Measurements from ENCODE around the gene EFCAB12. TPM values are rescaled to one million over a fixed set of nuclear protein-coding genes. Genes with fewer than 3 reads are reported as not detected.
"Not testable (repeated sequence)": the region's sequence is repeated elsewhere in the genome, so short reads cannot be mapped to it uniquely, and the experiment has no call there.

EFCAB12 gene
- total and polyA plus RNA-seq, 2 of the 8 experiments (the other 6 are each of a cell fraction or from before 2014, with no cell fraction given) = 0.60 to 0.99 TPM

- H3K4me3 ChIP-seq (ENCODE audit: extremely low read depth in 1 of 4, insufficient read depth in 2 of 4, low read depth in 3 of 4, low read length in 4 of 4); H3K27ac ChIP-seq (ENCODE audit: low read depth, low read length); H4K5ac ChIP-seq (ENCODE audit: insufficient read length, low read depth, low read length); H3K14ac ChIP-seq (ENCODE audit: insufficient read length); H3K9me3 ChIP-seq (ENCODE audit: insufficient read depth in 2 of 2, low read depth in 1 of 2, low read length in 1 of 2); H3K23ac ChIP-seq (ENCODE audit: insufficient read length); H3K56ac ChIP-seq (replicated peaks; ENCODE audit: insufficient read length, low read depth, low read length); H3K9ac ChIP-seq (replicated peaks in 1 of 4; ENCODE audit: extremely low read depth in 1 of 4, low read depth in 3 of 4, low read length in 3 of 4); POLR2A ChIA-PET (ENCODE audit: partially characterized antibody); H3K79me1 ChIP-seq (ENCODE audit: low read depth, low read length); H2BK15ac ChIP-seq (ENCODE audit: low read length); H2AK5ac ChIP-seq (ENCODE audit: low read depth, low read length); DNase-seq (ENCODE audit: low read depth in 1 of 2, low spot score in 2 of 2); H3K23me2 ChIP-seq (ENCODE audit: low read depth, low read length); H3K4me1 ChIP-seq (replicated peaks in 1 of 4; ENCODE audit: control insufficient read depth in 3 of 4, insufficient read depth in 4 of 4, low read length in 3 of 4); H3K4me2 ChIP-seq (ENCODE audit: insufficient read depth in 1 of 2, low read depth in 2 of 2, low read length in 2 of 2); H4K91ac ChIP-seq (replicated peaks; ENCODE audit: insufficient read length, low read length); H3K4ac ChIP-seq (replicated peaks; ENCODE audit: insufficient read length, low read depth, low read length); H4K8ac ChIP-seq (ENCODE audit: extremely low read depth, insufficient read depth, low read length); FAIRE-seq; H2AFZ ChIP-seq (ENCODE audit: low read length); H2BK5ac ChIP-seq (ENCODE audit: low read depth, low read length); H2BK12ac ChIP-seq (ENCODE audit: low read depth, low read length); H2BK20ac ChIP-seq (ENCODE audit: low read length); H3K27me3 ChIP-seq (replicated peaks in 1 of 4; ENCODE audit: control insufficient read depth in 3 of 4, extremely low read depth in 1 of 4, insufficient read depth in 3 of 4, low read length in 3 of 4); H3K18ac ChIP-seq (ENCODE audit: extremely low read depth, low read length); H2BK120ac ChIP-seq (replicated peaks; ENCODE audit: low read depth, low read length): not testable (repeated sequence)
- 94% methylated on average over 8 of the region's 8 CpGs; no CpG with 5 or more reads in 1 of the 2 experiments for WGBS, 2 experiments (ENCODE audit: extremely low coverage in 1 of 2, insufficient coverage in 1 of 2, insufficient read length in 1 of 2, insufficient replicate concordance in 2 of 2, low coverage in 1 of 2, low lambda C conversion rate in 2 of 2, missing lambda C conversion rate in 1 of 2)
- Histone ChIP-seq H3K36me3 (ENCODE audit: control insufficient read depth in 2 of 4, insufficient read depth in 4 of 4, low read length in 3 of 4) (peaks cover 7 to 37% (median 22%) of the 10 kb centered on the region in 4 experiments; a peak in 6 of 8 replicates), H4K20me1 (replicated peaks in 1 of 2; ENCODE audit: control insufficient read depth in 1 of 2, insufficient read depth in 2 of 2, low read length in 2 of 2) (peaks cover 4 to 13% of the 10 kb centered on the region in 2 experiments), H3K79me2 (ENCODE audit: control insufficient read depth in 1 of 2, insufficient read depth in 2 of 2, low read length in 2 of 2) (peaks cover 2 to 28% of the 10 kb centered on the region in 2 experiments; a peak in 3 of 4 replicates)
- CTCF ChIA-PET (ENCODE audit: partially characterized antibody) = interaction anchor here (1.1 kb wide), 1 partner anchor 64 kb away, joined by 3 read pairs; no protein-coding TSS in a partner anchor
Measured at GRCh38 chr3:129392106-129392887, 36.1 kb downstream of the EFCAB12 start.

Data from H1 (cell line).